NB4 (cell line): ENCODE measurements around the gene NPEPL1.

Experiments used
- CTCF ChIP-seq: IDR thresholded peaks from one replicate; pipeline ENCODE4 v1.5.1; 2012; ENCODE audit warnings: low read depth, low read length
- POLR2A ChIP-seq: IDR thresholded peaks from 2 replicates; pipeline ENCODE4 v1.6.1; 2011; ENCODE audit warnings: mild to moderate bottlenecking; ENCODE audit not compliant: insufficient read length; ENCODE audit errors: extremely low read depth
- TF ChIP-seq, protein P1 (sequence below): IDR thresholded peaks from 2 replicates; pipeline ENCODE4 v1.6.1; 2011; ENCODE audit warnings: low read depth, low read length

DNA sequence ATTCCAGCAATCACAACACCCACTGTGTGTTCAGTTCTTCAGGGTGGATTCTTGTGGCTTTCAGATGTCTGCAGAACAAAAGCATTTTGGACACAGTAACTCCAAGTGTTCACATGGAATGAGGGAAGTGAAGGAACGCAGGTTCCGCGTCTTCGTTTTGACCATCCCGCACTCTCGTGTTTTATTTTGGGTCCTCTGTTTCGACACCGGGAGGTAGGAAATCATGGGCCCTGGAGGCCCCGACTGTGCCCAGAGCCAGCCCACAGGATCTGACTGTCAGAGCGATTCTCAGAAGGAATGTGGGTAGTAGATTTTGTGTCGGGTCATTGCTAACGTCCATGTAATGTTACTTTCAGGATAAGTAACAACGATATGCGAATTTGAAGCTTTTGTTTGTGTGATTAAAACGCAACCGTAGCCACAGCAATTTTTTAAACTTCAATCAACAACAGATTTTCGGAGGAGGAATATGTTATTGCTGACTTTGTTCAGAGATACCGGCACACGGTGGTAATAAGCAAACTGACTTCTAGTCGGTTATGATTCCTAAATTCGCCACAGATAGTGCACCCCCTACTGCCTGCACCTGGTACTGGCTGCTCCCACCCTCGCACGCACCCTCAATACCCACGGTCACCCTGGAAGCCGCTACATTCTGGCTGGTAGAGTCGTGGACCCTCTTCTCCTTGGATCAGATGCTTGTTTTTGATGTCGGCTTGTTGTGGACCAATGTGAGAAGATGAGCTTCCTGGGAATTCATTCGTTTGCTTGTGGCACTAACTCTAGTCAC lies 10.5 kb downstream of the NPEPL1 start:
- TF ChIP-seq CTCF (peak; percentile 50), POLR2A (no peak)
- TF ChIP-seq, protein P1, sequence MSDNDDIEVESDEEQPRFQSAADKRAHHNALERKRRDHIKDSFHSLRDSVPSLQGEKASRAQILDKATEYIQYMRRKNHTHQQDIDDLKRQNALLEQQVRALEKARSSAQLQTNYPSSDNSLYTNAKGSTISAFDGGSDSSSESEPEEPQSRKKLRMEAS: no peak
